A673 (cell line): Measurements from ENCODE around the gene TCL1B. TPM values are rescaled to one million over a fixed set of nuclear protein-coding genes. Genes with fewer than 3 reads are reported as not detected.
"Not testable (repeated sequence)": the region's sequence is repeated elsewhere in the genome, so short reads cannot be mapped to it uniquely, and the experiment has no call there.

Experiments
- BruUV-seq: library from RNA; stranded (reverse); fragments of 400-500 nt; replicated peaks from 2 replicates; lab custom pipeline; 2021; lab: Mats Ljungman, UMichigan
- CTCF ChIA-PET: fragments of 300-600 bp; sonication (Branson Sonifier 250); formaldehyde crosslinking; loops from one replicate; lab custom pipeline; 2022; ENCODE audit warnings: antibody characterized with exemption; lab: Charles Lee
- POLR2A ChIA-PET: fragments of 300-600 bp; sonication (Branson Sonifier 250); formaldehyde crosslinking; loops from one replicate; lab custom pipeline; 2022; ENCODE audit warnings: antibody characterized with exemption; ENCODE audit not compliant: low non-redundant PET; lab: Charles Lee
- DNase-seq: peaks from one replicate; pipeline ENCODE4 v3.0.0-alpha.2; 2015; ENCODE audit warnings: low spot score
- H3K27ac ChIP-seq: fragments of 200-600 bp; sonication (generic); 2 replicates; pipeline ENCODE4 v1.5.1; 2016; ENCODE audit warnings: mixed run types, low read depth, mild to moderate bottlenecking, mixed read lengths, antibody characterized with exemption, low read length; ENCODE audit not compliant: poor library complexity, severe bottlenecking
- H3K27me3 ChIP-seq: fragments of 200-600 bp; sonication (generic); replicated peaks from 2 replicates; pipeline ENCODE4 v1.6.1; 2017; ENCODE audit warnings: mixed run types, low read depth, mild to moderate bottlenecking, mixed read lengths, antibody characterized with exemption, low read length; ENCODE audit not compliant: insufficient read depth, poor library complexity
- H3K36me3 ChIP-seq: fragments of 200-600 bp; sonication (generic); 2 replicates; pipeline ENCODE4 v1.6.1; 2016; ENCODE audit warnings: mixed run types, mild to moderate bottlenecking, mixed read lengths, antibody characterized with exemption, low read length; ENCODE audit not compliant: insufficient read depth, poor library complexity, severe bottlenecking
- H3K4me1 ChIP-seq: fragments of 200-600 bp; sonication (generic); 2 replicates; pipeline ENCODE4 v1.6.1; 2017; ENCODE audit warnings: mixed run types, mild to moderate bottlenecking, mixed read lengths, antibody characterized with exemption, low read length; ENCODE audit not compliant: insufficient read depth, poor library complexity, severe bottlenecking
- H3K4me3 ChIP-seq: fragments of 200-600 bp; sonication (generic); 2 replicates; pipeline ENCODE4 v1.5.1; 2016; ENCODE audit warnings: low read depth, mixed run types, mild to moderate bottlenecking, mixed read lengths, low read length; ENCODE audit not compliant: poor library complexity, severe bottlenecking
- H3K9me3 ChIP-seq: fragments of 200-600 bp; sonication (generic); 2 replicates; pipeline ENCODE4 v1.6.1; 2016; ENCODE audit warnings: mixed run types, low read depth, mild to moderate bottlenecking, mixed read lengths, antibody characterized with exemption, low read length; ENCODE audit not compliant: poor library complexity, severe bottlenecking
- EZH2 ChIP-seq: fragments of 200-600 bp; sonication (generic); IDR thresholded peaks from 2 replicates; pipeline ENCODE4 v1.6.1; 2017; ENCODE audit warnings: borderline replicate concordance, low read depth, mild to moderate bottlenecking, mixed read lengths, antibody characterized with exemption, low read length; ENCODE audit not compliant: poor library complexity, severe bottlenecking
- intact Hi-C: fragments of 100-400 bp; cut with micrococcal nuclease; formaldehyde crosslinking; loops from one replicate; pipeline ENCODE4 v1.10.0; 2022; ENCODE audit not compliant: unreplicated experiment
- total RNA-seq: library from RNA; stranded (reverse); gene quantifications from 2 replicates; pipeline ENCODE4 v1.2.3, GENCODE V29; 2021
- TF ChIP-seq, protein P1 (sequence below): fragments of 300-800, 200-600 bp; sonication (generic); conservative IDR thresholded peaks from 2 replicates; pipeline ENCODE4 v1.5.1; 2017; ENCODE audit warnings: low read depth, mild to moderate bottlenecking, antibody characterized with exemption, low read length, moderate library complexity, mixed read lengths

TCL1B gene
- total RNA-seq, 1 experiment from 2014 or later: 1.1 TPM

DNA sequence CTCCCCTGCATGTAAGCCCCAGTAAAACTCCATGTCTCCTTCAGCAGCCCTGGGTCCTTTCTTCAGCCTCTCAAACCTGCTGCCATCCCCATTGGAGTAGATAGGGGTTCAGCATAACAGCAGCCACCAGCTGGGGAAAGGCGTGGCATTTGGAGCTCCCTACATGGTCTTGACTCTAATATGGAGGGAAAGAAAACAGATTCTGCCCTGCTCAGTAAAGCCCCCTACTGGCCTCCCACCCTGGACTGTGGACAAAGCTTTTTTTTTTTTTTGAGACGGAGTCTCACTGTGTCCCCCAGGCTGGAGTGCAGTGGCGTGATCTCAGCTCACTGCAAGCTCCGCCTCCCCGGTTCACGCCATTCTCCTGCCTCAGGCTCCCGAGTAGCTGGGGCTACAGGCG is 20.7 kb upstream of the TCL1B start:
- H3K9me3 ChIP-seq, CTCF ChIA-PET, intact Hi-C loops, H3K27ac ChIP-seq, BruUV-seq, H3K27me3 ChIP-seq, H3K4me3 ChIP-seq, POLR2A ChIA-PET, H3K36me3 ChIP-seq: not testable (repeated sequence)
- TF ChIP-seq, protein P1, sequence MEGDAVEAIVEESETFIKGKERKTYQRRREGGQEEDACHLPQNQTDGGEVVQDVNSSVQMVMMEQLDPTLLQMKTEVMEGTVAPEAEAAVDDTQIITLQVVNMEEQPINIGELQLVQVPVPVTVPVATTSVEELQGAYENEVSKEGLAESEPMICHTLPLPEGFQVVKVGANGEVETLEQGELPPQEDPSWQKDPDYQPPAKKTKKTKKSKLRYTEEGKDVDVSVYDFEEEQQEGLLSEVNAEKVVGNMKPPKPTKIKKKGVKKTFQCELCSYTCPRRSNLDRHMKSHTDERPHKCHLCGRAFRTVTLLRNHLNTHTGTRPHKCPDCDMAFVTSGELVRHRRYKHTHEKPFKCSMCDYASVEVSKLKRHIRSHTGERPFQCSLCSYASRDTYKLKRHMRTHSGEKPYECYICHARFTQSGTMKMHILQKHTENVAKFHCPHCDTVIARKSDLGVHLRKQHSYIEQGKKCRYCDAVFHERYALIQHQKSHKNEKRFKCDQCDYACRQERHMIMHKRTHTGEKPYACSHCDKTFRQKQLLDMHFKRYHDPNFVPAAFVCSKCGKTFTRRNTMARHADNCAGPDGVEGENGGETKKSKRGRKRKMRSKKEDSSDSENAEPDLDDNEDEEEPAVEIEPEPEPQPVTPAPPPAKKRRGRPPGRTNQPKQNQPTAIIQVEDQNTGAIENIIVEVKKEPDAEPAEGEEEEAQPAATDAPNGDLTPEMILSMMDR: peak; percentile 37
- DNase-seq: peak; percentile 42
- H3K4me1 ChIP-seq: peaks cover 43% of the 10 kb centered on the region

DNA sequence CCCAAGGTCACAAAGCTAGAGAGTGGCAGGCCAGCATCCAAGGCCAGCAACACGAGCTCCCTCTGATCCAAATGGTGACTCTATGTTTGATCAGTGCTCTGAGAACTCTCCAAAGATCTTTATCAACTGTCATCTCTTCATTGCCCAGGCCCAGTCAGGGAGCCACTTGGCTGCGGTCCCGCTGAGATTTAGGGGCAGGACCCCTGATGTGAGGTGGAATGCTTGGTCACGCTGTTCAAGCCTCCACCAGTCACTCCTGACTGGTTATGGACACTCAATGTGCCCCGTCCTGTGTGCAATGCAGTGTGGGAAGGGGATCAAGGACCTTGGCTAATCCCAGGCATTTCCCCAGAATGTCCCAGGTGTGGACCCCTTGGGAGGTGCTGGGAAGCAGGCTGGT is 19.8 kb upstream of the TCL1B start:
- Histone ChIP-seq H3K36me3 (no peaks in the 10 kb centered on the region), H3K27me3 (no peaks in the 10 kb centered on the region), H3K4me1 (peaks cover 45% of the 10 kb centered on the region), H3K27ac (no peak overlapping the region), H3K9me3 (no peaks in the 10 kb centered on the region), H3K4me3 (no peak overlapping the region)
- no peak for TF ChIP-seq EZH2
- TF ChIP-seq, protein P1: no peak
- DNase-seq: no peak
- ChIA-PET POLR2A (no interaction called here), CTCF (interaction anchor here (0.7 kb wide), 1 partner anchor 8 kb away, joined by 5 read pairs; no protein-coding TSS in a partner anchor)
- no TSS peak for BruUV-seq
- intact Hi-C loops: no loop called here

DNA sequence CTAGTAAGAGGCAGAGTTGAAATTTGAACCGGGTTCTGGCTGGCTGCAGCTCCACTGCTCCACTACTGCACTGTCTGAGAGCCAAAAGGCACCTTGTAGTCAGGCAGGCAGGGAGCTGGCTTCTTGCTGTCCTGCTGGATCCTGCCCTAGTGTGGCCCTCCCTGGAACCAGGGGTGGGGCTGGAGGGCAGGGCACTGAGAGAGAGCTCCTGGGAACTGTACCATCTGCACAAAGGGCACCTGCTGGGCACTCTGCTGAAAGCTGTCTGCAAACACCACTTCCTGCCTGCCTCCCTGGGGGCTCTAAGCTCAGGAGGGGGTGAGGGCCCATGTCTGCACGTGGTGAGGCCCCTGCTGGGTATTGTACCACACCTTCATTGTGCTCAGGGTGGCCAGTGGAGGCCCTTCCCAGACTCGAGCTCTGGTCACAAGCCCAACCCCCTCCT is 19.0 kb upstream of the TCL1B start:
- H3K36me3 ChIP-seq: no peaks in the 10 kb centered on the region
- peaks cover 47% of the 10 kb centered on the region for H3K4me1 ChIP-seq
- no peak for DNase-seq
- TF ChIP-seq EZH2: no peak
- TF ChIP-seq, protein P1: no peak
- H3K9me3 ChIP-seq: no peaks in the 10 kb centered on the region
- H3K27ac ChIP-seq: no peak overlapping the region
- no peak overlapping the region for H3K4me3 ChIP-seq
- ChIA-PET CTCF (no interaction called here), POLR2A (no interaction called here)
- no peaks in the 10 kb centered on the region for H3K27me3 ChIP-seq
- intact Hi-C loops: no loop called here
- BruUV-seq: no TSS peak
